ENCODE data around the gene CDRT15. TPM values are rescaled to one million over a fixed set of nuclear protein-coding genes. Genes with fewer than 3 reads are reported as not detected.

CDRT15 gene
- total and polyA plus RNA-seq, 11 donors: not detected

DNA sequence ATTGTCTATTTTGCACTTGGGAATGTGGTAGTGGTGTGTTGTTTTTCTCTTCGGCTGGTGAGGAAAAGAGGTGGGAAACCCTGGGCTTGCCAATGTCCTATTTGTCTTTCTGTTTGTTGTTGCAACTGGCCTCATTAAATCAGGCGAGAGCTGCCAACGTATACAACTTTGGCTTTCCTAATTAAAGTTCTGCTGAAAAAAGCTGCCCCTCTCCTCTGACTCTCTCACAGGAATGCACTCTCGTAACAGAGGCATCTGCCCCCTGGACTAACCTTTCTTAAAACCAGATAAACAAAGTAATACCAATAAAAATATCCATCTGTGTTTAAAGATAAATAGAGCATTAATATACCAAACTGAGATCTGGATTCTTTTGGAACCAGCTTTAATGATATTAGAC lies 7.8 kb downstream of the CDRT15 start:
- intact Hi-C loops (cut with DNase I): no loop called here
- ATAC-seq: no peak
- Histone ChIP-seq H3K36me3 (peaks cover 0 to 3% (median 0%) of the 10 kb centered on the region in 9 donors), H3K9me3 (no peaks in the 10 kb centered on the region), H3K27ac (no peak overlapping the region), H3K4me1 (no peaks in the 10 kb centered on the region), H3K4me3 (no peak overlapping the region), H3K27me3 (no peaks in the 10 kb centered on the region)
- TF ChIP-seq, protein P1, sequence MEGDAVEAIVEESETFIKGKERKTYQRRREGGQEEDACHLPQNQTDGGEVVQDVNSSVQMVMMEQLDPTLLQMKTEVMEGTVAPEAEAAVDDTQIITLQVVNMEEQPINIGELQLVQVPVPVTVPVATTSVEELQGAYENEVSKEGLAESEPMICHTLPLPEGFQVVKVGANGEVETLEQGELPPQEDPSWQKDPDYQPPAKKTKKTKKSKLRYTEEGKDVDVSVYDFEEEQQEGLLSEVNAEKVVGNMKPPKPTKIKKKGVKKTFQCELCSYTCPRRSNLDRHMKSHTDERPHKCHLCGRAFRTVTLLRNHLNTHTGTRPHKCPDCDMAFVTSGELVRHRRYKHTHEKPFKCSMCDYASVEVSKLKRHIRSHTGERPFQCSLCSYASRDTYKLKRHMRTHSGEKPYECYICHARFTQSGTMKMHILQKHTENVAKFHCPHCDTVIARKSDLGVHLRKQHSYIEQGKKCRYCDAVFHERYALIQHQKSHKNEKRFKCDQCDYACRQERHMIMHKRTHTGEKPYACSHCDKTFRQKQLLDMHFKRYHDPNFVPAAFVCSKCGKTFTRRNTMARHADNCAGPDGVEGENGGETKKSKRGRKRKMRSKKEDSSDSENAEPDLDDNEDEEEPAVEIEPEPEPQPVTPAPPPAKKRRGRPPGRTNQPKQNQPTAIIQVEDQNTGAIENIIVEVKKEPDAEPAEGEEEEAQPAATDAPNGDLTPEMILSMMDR (IDR thresholded peaks at IDR 0.05): no peak
- no peak for TF ChIP-seq POLR2A (IDR thresholded peaks at IDR 0.05)
- DNase-seq: no peak
- 69 to 79% (median 73%) methylated on average over 4 of the region's 4 CpGs for WGBS, 4 donors

DNA sequence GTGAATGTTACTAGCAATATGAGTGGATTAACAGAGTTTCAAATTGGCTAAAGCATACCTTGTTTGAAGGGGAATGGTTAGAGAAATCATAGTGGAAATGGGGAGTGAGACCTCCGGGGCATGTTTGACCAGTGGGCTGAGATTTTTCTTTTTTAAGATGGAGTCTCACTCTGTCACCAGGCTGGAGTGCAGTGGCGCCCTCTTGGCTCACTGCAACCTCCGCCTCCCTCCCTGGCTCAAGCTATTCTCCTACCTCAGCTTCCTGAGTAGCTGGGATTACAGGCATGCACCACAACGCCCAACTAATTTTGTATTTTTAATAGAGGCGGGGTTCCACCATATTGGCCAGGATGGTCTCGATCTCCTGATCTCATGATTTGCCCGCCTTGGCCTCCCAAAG lies 9.6 kb downstream of the CDRT15 start:
- H3K27me3 ChIP-seq: no peaks in the 10 kb centered on the region
- 93 to 94% (median 94%) methylated on average over 7 of the region's 7 CpGs for WGBS, 4 donors

DNA sequence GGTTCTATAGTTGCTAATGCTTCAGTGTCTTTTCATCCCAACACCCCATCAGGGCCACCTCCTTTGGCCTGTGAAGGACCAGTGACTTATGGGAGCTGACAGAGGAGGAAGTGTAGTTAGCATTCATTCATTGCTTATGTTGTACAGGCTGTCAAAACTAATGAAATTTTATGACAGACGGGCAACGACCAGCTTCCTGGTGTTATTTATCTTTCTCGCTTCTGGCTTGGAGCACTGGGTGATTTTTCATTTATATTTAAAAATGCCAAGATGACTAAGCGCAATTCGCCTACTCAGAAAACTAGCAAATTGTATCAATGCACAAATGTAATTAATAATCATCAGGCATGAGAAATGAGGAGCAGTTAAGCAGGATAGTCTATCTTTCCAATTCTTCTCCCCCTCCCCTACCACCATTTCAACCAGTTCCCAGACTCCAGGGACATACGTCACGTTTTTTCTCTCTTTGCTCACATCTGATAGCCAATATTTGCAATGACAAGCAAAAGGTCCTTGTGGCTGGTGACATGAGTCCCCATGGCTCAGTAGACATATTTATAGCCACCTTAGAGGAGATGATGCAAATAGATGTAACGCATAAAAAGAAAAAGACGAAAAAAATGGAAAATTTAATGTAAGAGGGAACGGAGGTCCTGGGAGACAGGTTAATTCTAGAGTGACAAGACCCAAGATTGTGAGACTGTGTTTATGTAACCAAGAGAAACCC lies 11.2 kb downstream of the CDRT15 start:
- H3K36me3 ChIP-seq: peaks cover 0 to 3% (median 0%) of the 10 kb centered on the region in 9 donors
- TF ChIP-seq POLR2A (IDR thresholded peaks at IDR 0.05): no peak
- TF ChIP-seq, protein P1 (IDR thresholded peaks at IDR 0.05): no peak
- H3K4me1 ChIP-seq: no peaks in the 10 kb centered on the region
- H3K27me3 ChIP-seq: no peaks in the 10 kb centered on the region
- DNase-seq (no peak), ATAC-seq (no peak)
- H3K27ac ChIP-seq: no peak overlapping the region
- intact Hi-C loops (cut with DNase I): no loop called here
- H3K9me3 ChIP-seq: no peaks in the 10 kb centered on the region
- 74 to 86% (median 82%) methylated on average over 10 of the region's 10 CpGs for WGBS, 4 donors
- H3K4me3 ChIP-seq: no peak overlapping the region

More for the DNA sequence above, 9.6 kb downstream of the CDRT15 start:
- ATAC-seq (no peak), DNase-seq (no peak)
- no peaks in the 10 kb centered on the region for H3K9me3 ChIP-seq
- no peak overlapping the region for H3K27ac ChIP-seq
- H3K4me1 ChIP-seq: no peaks in the 10 kb centered on the region
- H3K36me3 ChIP-seq: peaks cover 0 to 3% (median 0%) of the 10 kb centered on the region in 9 donors
- intact Hi-C loops (cut with DNase I): no loop called here
- no peak overlapping the region for H3K4me3 ChIP-seq
- TF ChIP-seq, protein P1 (IDR thresholded peaks at IDR 0.05): no peak
- TF ChIP-seq POLR2A (IDR thresholded peaks at IDR 0.05): no peak

DNA sequence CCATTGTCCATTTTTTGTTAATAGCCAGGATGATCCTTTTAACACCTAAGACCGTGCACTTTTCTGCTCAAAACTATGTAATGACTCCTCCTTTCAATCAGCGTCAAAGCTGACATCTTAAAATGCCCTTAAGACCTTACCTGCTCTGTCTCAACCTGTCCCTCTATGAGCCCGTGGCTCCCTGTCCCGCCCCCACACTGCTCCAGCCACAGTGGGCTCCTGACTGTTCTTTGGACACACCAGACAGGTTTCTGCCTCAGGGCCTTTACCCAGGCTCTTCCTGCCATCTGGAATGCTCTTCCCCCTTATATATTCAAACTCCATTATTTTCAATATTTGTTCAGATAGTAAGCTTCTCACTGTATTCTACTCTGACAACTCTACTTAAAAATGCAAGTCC lies 14.1 kb downstream of the CDRT15 start:
- H3K4me1 ChIP-seq: no peaks in the 10 kb centered on the region
- H3K4me3 ChIP-seq: no peak overlapping the region
- intact Hi-C loops (cut with DNase I): no loop called here
- WGBS, 4 donors: 89 to 93% (median 90%) methylated on average over 4 of the region's 4 CpGs
- no peak for ATAC-seq
- no peak for DNase-seq
- TF ChIP-seq POLR2A (IDR thresholded peaks at IDR 0.05): no peak
- TF ChIP-seq, protein P1 (IDR thresholded peaks at IDR 0.05): no peak
- H3K9me3 ChIP-seq: no peaks in the 10 kb centered on the region
- H3K36me3 ChIP-seq: peaks cover 0 to 3% (median 0%) of the 10 kb centered on the region in 9 donors
- no peak overlapping the region for H3K27ac ChIP-seq
- H3K27me3 ChIP-seq: no peaks in the 10 kb centered on the region

Data from heart left ventricle (tissue), 16 donors.